Panc1 (cell line): ENCODE results near the gene CCDC12.

Source experiments
- POLR2AphosphoS5 ChIP-seq: IDR thresholded peaks from 2 replicates; pipeline ENCODE4 v1.6.1; 2012; ENCODE audit warnings: mild to moderate bottlenecking, low read depth, low read length, moderate library complexity
- TF ChIP-seq, protein P1 (sequence below): fragments of 450-650 bp; IDR thresholded peaks from 2 replicates; pipeline ENCODE4 v1.5.1; 2017; ENCODE audit warnings: mild to moderate bottlenecking
- TF ChIP-seq, protein P2 (sequence below), 2 experiments: IDR thresholded peaks; 2 replicates each; pipeline ENCODE4 v1.6.1; 2011 to 2012; ENCODE audit warnings: low read depth in 2 of 2, control low read depth in 1 of 2, low read length in 1 of 2, mild to moderate bottlenecking in 1 of 2, moderate library complexity in 1 of 2; ENCODE audit not compliant: insufficient read depth in 1 of 2

DNA sequence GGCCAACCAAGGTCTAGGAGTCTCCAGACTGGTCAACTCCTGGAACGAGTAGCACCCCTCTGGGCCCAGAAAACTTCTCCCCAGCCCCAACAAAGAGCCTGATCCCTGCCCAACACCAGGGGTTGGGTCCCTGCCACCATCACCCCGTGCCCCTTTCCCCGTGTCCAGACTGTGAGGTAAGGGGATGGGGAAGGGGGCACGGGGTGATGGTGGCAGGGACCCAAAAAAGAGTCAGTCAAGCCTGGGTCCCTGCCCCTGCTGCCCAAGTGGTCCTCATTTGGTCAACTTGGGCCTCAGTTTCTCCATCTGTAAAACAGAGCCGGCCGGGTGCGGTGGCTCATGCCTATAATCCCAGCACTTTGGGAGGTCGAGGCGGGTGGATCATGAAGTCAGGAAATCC is 1.8 kb upstream of the CCDC12 start:
- TF ChIP-seq, protein P1, sequence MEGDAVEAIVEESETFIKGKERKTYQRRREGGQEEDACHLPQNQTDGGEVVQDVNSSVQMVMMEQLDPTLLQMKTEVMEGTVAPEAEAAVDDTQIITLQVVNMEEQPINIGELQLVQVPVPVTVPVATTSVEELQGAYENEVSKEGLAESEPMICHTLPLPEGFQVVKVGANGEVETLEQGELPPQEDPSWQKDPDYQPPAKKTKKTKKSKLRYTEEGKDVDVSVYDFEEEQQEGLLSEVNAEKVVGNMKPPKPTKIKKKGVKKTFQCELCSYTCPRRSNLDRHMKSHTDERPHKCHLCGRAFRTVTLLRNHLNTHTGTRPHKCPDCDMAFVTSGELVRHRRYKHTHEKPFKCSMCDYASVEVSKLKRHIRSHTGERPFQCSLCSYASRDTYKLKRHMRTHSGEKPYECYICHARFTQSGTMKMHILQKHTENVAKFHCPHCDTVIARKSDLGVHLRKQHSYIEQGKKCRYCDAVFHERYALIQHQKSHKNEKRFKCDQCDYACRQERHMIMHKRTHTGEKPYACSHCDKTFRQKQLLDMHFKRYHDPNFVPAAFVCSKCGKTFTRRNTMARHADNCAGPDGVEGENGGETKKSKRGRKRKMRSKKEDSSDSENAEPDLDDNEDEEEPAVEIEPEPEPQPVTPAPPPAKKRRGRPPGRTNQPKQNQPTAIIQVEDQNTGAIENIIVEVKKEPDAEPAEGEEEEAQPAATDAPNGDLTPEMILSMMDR: no peak
- TF ChIP-seq, protein P2, sequence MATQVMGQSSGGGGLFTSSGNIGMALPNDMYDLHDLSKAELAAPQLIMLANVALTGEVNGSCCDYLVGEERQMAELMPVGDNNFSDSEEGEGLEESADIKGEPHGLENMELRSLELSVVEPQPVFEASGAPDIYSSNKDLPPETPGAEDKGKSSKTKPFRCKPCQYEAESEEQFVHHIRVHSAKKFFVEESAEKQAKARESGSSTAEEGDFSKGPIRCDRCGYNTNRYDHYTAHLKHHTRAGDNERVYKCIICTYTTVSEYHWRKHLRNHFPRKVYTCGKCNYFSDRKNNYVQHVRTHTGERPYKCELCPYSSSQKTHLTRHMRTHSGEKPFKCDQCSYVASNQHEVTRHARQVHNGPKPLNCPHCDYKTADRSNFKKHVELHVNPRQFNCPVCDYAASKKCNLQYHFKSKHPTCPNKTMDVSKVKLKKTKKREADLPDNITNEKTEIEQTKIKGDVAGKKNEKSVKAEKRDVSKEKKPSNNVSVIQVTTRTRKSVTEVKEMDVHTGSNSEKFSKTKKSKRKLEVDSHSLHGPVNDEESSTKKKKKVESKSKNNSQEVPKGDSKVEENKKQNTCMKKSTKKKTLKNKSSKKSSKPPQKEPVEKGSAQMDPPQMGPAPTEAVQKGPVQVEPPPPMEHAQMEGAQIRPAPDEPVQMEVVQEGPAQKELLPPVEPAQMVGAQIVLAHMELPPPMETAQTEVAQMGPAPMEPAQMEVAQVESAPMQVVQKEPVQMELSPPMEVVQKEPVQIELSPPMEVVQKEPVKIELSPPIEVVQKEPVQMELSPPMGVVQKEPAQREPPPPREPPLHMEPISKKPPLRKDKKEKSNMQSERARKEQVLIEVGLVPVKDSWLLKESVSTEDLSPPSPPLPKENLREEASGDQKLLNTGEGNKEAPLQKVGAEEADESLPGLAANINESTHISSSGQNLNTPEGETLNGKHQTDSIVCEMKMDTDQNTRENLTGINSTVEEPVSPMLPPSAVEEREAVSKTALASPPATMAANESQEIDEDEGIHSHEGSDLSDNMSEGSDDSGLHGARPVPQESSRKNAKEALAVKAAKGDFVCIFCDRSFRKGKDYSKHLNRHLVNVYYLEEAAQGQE (IDR thresholded peaks at IDR 0.05; ENCODE audit: insufficient read depth in 1 of 2, low read depth in 2 of 2, low read length in 1 of 2): no peak
- no peak for TF ChIP-seq POLR2AphosphoS5
